ENCODE measurements around the gene C1orf159.

The C1orf159 gene

DNA sequence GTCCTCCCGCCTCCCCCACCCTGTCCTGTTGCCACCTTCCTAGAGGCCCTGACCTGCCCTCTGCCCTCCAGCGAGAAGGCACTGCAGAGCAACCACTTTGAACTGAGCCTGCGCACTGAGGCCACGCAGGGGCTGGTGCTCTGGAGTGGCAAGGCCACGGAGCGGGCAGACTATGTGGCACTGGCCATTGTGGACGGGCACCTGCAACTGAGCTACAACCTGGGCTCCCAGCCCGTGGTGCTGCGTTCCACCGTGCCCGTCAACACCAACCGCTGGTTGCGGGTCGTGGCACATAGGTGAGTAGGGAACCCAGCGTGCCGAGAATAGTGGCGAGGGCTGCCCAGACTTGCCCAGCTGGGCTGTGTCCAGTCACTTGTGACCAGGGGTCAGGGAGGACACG lies 62.2 kb downstream of the C1orf159 start:
- DNase-seq (ENCODE audit: low spot score): no peak

- DNase-seq (ENCODE audit: low spot score): no peak
Measured at GRCh38 chr1:1053022-1053421, 62.9 kb downstream of the C1orf159 start.

DNA sequence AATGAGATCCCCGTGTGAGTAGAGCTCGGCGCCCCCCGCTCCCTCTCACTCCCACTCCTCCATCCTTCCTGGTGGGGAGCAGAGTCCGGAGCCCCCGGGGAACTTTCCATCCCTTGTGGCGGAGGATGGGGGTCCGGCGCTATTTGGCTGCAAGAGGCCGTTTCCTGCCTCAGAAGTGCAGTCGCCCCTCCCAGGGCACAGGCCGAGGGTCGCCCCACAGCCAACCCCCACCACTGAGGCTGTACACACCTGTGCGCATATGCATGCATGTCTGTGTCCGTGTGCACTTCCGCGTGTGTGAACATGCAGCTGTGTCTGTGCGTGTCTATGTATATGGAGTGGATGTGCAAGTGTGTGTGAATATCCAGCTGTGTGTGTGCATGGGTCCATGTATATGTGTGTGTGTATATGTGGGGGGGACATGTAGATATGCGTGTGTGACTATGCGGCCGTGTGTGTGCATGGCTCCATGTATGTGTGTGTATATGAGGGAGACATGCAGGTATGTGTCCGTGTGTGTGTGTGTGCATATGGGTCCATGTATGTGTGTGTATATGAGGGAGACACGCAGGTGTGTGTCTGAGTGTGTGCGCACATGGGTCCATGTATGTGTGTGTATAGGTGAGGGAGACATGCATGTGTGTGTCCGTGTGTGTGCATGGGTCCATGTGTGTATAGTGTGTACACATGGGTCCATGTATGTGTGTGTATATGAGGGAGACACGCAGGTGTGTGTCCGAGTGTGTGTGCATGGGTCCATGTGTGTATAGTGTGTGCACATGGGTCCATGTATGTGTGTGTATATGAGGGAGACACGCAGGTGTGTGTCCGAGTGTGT lies 63.7 kb downstream of the C1orf159 start:
- DNase-seq (ENCODE audit: low spot score): no peak

DNA sequence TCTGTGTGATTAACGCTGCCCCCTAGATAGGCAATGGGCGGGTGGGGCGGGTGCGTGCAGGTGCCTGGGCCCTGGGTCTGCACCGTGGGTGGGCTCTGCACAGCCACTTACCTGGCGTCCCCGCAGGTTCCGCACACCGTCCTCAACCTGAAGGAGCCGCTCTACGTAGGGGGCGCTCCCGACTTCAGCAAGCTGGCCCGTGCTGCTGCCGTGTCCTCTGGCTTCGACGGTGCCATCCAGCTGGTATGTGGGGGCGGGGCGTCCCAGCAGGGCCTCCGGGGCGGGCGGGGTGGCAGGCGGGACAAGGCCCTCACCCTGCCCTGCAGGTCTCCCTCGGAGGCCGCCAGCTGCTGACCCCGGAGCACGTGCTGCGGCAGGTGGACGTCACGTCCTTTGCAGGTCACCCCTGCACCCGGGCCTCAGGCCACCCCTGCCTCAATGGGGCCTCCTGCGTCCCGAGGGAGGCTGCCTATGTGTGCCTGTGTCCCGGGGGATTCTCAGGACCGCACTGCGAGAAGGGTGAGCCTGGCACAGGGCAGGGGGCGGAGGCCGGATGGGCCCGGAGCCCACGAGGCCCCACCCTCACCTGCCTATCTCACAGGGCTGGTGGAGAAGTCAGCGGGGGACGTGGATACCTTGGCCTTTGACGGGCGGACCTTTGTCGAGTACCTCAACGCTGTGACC lies 64.6 kb downstream of the C1orf159 start:
- DNase-seq (ENCODE audit: low spot score): no peak

- DNase-seq (ENCODE audit: low spot score): no peak
Measured at GRCh38 chr1:1050577-1051052, 65.3 kb downstream of the C1orf159 start.

DNA sequence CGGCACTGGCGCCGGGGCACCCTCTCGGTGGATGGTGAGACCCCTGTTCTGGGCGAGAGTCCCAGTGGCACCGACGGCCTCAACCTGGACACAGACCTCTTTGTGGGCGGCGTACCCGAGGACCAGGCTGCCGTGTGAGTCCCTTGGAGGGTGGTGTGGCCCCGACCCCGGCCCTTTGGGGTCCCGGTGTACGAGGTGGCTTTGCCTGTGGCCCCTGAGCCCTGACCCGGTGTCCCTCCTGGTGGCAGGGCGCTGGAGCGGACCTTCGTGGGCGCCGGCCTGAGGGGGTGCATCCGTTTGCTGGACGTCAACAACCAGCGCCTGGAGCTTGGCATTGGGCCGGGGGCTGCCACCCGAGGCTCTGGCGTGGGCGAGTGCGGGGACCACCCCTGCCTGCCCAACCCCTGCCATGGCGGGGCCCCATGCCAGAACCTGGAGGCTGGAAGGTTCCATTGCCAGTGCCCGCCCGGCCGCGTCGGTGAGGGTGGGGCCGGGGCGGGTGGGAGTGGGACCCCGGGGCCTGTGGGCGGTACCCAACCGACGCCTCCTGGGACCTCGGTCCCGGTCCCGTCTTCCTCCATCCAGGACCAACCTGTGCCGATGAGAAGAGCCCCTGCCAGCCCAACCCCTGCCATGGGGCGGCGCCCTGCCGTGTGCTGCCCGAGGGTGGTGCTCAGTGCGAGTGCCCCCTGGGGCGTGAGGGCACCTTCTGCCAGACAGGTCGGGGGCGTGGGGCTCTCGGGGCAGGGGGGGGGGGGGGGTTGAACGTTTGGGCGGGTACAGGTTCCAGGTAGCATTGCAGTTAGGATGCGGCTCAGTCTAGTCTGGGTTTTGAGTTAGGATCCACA lies 66.3 kb downstream of the C1orf159 start:
- DNase-seq (ENCODE audit: low spot score): no peak

DNA sequence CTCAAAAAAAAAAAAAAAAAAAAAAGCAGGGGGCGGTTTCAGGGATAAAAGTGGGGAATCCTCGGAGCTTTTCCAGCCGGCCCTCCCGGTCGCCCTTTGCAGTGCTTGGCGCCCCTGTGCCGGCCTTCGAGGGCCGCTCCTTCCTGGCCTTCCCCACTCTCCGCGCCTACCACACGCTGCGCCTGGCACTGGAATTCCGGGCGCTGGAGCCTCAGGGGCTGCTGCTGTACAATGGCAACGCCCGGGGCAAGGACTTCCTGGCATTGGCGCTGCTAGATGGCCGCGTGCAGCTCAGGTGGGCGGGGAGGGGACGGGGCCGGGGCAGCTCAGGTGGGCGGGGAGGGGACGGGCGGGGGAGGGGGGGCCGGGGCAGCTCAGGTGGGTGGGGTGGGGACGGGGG lies 67.1 kb downstream of the C1orf159 start:
- no peak for DNase-seq (ENCODE audit: low spot score)

- no peak for DNase-seq (ENCODE audit: low spot score)
Measured at GRCh38 chr1:1047963-1048362, 67.9 kb downstream of the C1orf159 start.

DNA sequence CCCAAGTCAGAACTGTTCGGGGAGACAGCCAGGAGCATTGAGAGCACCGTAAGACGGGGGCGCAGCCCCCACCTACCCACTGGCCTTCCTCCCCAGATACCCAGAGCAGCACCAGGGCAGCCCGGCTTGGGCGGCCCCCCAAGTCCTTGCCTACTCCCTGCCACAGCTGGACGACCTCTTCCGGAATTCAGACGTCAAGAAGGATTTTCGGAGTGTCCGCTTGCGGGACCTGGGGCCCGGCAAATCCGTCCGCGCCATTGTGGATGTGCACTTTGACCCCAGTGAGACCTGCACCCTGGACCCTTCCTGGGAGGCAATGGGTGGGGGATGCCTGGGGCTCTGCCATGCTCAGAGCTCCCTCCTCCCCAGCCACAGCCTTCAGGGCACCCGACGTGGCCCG lies 68.5 kb downstream of the C1orf159 start:
- no peak for DNase-seq (ENCODE audit: low spot score)

DNA sequence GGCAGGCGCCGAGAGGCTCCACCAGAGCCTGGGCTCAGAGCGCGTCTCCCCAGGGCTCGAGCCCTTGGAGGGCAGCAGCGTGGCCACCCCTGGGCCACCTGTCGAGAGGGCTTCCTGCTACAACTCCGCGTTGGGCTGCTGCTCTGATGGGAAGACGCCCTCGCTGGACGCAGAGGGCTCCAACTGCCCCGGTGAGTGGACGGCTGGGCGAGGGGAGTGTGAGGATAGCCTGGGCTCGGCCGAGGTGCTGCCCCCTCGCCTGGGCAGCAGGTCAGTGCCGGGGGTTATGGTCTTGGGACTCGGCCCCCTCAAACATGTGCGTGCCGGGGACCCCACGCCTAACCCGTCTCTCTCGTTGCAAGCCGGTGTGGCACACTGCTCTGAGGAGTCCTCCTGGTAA lies 69.1 kb downstream of the C1orf159 start:
- DNase-seq (ENCODE audit: low spot score): no peak

GRCh38 chr1:1046243-1046642 lies 69.6 kb downstream of the C1orf159 start:
- DNase-seq (ENCODE audit: low spot score): no peak

DNA sequence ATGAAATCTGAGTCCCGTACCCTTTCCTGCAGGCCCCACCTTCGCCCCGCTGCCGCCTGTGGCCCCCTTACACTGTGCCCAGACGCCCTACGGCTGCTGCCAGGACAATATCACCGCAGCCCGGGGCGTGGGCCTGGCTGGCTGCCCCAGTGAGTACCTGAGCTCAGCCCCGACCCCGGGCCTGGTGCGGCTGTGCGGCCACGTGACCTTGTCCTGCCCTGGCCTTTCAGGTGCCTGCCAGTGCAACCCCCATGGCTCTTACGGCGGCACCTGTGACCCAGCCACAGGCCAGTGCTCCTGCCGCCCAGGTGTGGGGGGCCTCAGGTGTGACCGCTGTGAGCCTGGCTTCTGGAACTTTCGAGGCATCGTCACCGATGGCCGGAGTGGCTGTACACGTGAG lies 70.8 kb downstream of the C1orf159 start:
- DNase-seq (ENCODE audit: low spot score): no peak

DNA sequence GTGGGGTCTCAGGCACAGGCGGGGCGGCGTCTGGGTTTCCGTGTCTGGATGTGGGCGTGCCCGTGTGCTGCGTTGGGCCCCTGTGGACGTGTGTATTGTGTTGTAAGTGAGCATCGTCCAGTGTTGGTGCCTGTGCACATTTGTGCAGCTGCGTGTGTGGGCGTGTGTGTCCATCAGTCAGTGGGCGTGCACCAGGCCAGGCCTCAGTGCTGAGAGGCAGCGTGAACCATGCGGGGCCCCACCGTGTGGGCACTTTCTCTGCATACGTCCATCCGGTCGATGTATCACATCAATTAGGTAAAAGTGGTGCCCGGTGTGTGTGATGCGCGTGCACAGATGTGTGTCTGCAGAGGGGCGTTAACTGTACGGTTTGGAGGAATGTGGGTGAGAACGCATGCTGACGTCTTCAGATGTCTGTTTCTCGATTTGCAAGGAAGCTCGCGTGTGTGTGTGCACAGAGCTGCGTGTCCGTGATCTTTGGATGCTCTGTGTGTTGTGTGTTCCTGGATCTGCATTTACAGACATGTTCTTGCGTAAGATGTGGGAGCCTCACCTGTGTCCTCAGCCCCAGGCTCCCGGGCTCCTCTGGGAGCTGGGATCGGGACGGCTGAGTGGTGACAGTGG lies 71.3 kb downstream of the C1orf159 start:
- DNase-seq (ENCODE audit: low spot score): no peak

DNA sequence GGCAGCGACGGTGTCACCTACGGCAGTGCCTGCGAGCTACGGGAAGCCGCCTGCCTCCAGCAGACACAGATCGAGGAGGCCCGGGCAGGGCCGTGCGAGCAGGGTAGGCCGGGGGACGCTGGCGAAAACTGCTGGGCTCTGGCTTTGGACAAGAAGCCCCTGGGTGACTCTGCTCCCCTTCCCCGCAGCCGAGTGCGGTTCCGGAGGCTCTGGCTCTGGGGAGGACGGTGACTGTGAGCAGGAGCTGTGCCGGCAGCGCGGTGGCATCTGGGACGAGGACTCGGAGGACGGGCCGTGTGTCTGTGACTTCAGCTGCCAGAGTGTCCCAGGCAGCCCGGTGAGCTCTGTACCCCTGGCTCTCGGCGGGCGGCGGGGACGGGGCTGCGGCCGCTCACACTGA lies 72.0 kb downstream of the C1orf159 start:
- no peak for DNase-seq (ENCODE audit: low spot score)

DNA sequence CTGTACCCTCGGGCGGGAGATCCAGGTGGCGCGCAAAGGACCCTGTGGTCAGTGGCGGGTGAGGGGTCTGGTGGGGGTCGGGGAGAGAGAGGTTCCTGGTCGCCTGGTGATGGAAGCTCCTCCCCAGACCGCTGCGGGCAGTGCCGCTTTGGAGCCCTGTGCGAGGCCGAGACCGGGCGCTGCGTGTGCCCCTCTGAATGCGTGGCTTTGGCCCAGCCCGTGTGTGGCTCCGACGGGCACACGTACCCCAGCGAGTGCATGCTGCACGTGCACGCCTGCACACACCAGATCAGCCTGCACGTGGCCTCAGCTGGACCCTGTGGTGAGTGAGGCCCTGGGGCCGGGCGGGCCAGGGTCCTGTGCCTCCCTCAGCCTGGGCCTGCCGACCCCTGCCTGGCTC lies 72.5 kb downstream of the C1orf159 start:
- DNase-seq (ENCODE audit: low spot score): no peak

- no peak for DNase-seq (ENCODE audit: low spot score)
Measured at GRCh38 chr1:1042835-1043234, 73.1 kb downstream of the C1orf159 start.

DNA sequence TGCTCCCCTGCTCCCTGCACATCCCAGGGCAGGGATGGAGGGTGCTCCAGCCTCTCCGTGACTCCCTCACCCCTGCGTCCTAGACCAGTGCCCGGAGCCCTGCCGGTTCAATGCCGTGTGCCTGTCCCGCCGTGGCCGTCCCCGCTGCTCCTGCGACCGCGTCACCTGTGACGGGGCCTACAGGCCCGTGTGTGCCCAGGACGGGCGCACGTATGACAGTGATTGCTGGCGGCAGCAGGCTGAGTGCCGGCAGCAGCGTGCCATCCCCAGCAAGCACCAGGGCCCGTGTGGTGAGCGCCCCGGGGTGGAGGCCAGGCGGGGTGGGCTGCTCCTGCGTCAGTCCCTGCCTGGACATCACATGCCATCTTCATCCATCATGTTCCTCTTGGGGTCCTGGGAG lies 74.0 kb downstream of the C1orf159 start:
- DNase-seq (ENCODE audit: low spot score): no peak

DNA sequence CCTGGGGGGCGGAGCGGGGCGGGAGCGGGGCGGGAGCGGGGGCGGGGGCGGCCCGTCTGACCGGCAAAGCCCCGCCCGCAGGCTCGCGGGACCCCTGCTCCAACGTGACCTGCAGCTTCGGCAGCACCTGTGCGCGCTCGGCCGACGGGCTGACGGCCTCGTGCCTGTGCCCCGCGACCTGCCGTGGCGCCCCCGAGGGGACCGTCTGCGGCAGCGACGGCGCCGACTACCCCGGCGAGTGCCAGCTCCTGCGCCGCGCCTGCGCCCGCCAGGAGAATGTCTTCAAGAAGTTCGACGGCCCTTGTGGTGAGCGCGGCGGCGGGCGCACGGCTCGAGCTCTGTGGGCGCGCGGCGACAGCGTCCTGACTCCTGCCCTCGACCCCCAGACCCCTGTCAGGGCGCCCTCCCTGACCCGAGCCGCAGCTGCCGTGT lies 74.8 kb downstream of the C1orf159 start:
- no peak for DNase-seq (ENCODE audit: low spot score)

DNA sequence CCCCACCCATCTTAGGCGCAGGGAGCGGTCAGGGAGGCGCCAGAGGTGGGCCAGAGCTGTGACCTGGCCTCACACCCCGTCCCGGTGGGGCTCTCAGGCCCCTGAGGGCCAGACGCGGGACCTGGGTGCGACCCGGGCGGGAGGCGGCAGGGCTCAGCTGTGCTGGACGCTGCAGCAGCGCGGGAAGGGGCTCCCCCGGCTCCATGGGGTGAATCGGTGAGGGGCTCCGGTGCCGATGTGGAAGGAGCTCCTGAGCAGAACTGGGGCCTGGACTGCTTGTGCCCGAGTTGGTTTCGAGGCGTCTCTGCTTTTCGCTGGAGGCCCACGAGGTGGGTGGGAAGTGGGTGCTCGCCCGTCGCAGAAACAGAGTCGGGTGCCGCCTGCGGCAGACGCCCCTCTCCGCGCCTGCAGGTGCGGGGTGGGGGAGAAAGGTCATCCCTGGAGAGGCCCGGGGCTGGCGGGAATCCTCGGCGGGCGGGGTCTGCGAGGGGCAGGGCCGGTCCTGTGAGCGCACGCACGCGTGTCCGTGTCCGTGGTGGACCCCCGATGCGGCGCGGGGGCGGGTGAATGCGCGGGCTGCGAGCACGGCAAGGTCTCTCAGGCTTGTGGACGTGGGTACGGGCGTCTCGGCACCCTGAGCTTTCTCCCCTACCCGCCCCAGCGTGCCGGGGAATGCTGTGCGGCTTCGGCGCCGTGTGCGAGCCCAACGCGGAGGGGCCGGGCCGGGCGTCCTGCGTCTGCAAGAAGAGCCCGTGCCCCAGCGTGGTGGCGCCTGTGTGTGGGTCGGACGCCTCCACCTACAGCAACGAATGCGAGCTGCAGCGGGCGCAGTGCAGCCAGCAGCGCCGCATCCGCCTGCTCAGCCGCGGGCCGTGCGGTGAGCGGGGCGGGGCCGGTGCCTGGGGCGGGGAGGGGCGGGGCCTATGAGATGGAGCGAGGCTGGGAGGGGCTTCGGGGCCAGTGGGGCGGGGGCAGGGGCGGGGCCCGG lies 75.6 kb downstream of the C1orf159 start:
- DNase-seq (ENCODE audit: low spot score): peak; percentile 98

- no peak for DNase-seq (ENCODE audit: low spot score)
Measured at GRCh38 chr1:1039145-1039910, 76.6 kb downstream of the C1orf159 start.

Measured in AG20443 (cell line).